HUES6 (cell line): ENCODE results near the gene JAZF1.

Experiments used
- H3K27ac ChIP-seq: 2 replicates; pipeline ENCODE4 v1.7.0; 2013; ENCODE audit warnings: low read depth, mild to moderate bottlenecking, low read length, inconsistent platforms
- H3K27me3 ChIP-seq: 2 replicates; pipeline ENCODE4 v1.6.1; 2013; ENCODE audit warnings: low read length; ENCODE audit not compliant: control insufficient read depth, insufficient read depth
- H3K36me3 ChIP-seq: 2 replicates; pipeline ENCODE4 v1.6.1; 2013; ENCODE audit warnings: low read length; ENCODE audit not compliant: control insufficient read depth, insufficient read depth
- H3K4me1 ChIP-seq: 2 replicates; pipeline ENCODE4 v1.6.1; 2013; ENCODE audit warnings: low read length; ENCODE audit not compliant: control insufficient read depth, insufficient read depth
- H3K4me3 ChIP-seq: 2 replicates; pipeline ENCODE4 v1.5.1; 2013; ENCODE audit warnings: low read depth, low read length
- H3K9ac ChIP-seq: one replicate; pipeline ENCODE4 v1.6.1; 2013; ENCODE audit warnings: mild to moderate bottlenecking, low read length
- H3K9me3 ChIP-seq: 2 replicates; pipeline ENCODE4 v1.6.1; 2013; ENCODE audit warnings: low read depth, low read length; ENCODE audit not compliant: control insufficient read depth, insufficient read depth

JAZF1 gene

GRCh38 chr7:27908534-27909165 is 271.9 kb downstream of the JAZF1 start:
- H3K4me3 ChIP-seq = no peak overlapping the region

GRCh38 chr7:27906385-27907091 is 274.1 kb downstream of the JAZF1 start:
- H3K4me3 ChIP-seq = no peak overlapping the region
- H3K4me1 ChIP-seq = peaks cover 51% of the 10 kb centered on the region
- H3K27ac ChIP-seq = 0 out of 2 replicates have a peak overlapping the region, but pooled peaks have one; percentile 9
- no peaks in the 10 kb centered on the region for H3K27me3 ChIP-seq
- no peaks in the 10 kb centered on the region for H3K9me3 ChIP-seq
- H3K36me3 ChIP-seq = no peaks in the 10 kb centered on the region
- H3K9ac ChIP-seq = no peak overlapping the region

More at GRCh38 chr7:27908534-27909165, 271.9 kb downstream of the JAZF1 start:
- Histone ChIP-seq H3K27ac (no peak overlapping the region), H3K36me3 (no peaks in the 10 kb centered on the region), H3K9me3 (no peaks in the 10 kb centered on the region), H3K9ac (no peak overlapping the region), H3K27me3 (no peaks in the 10 kb centered on the region), H3K4me1 (peaks cover 66% of the 10 kb centered on the region)

- Histone ChIP-seq H3K27ac (0 out of 2 replicates have a peak overlapping the region, but pooled peaks have one; percentile 9), H3K9me3 (no peaks in the 10 kb centered on the region), H3K4me3 (no peak overlapping the region), H3K4me1 (peaks cover 45% of the 10 kb centered on the region), H3K9ac (no peak overlapping the region), H3K36me3 (no peaks in the 10 kb centered on the region), H3K27me3 (no peaks in the 10 kb centered on the region)
Observed at GRCh38 chr7:27905951-27906350, 274.6 kb downstream of the JAZF1 start.

GRCh38 chr7:27901028-27901760 is 279.4 kb downstream of the JAZF1 start:
- H3K36me3 ChIP-seq = no peaks in the 10 kb centered on the region
- H3K4me1 ChIP-seq = peaks cover 23% of the 10 kb centered on the region
- no peaks in the 10 kb centered on the region for H3K27me3 ChIP-seq
- no peak overlapping the region for H3K27ac ChIP-seq
- H3K4me3 ChIP-seq = no peak overlapping the region
- no peaks in the 10 kb centered on the region for H3K9me3 ChIP-seq
- H3K9ac ChIP-seq = no peak overlapping the region

- Histone ChIP-seq H3K27me3 (no peaks in the 10 kb centered on the region), H3K9me3 (no peaks in the 10 kb centered on the region), H3K27ac (no peak overlapping the region), H3K4me3 (no peak overlapping the region), H3K4me1 (peaks cover 16% of the 10 kb centered on the region), H3K36me3 (no peaks in the 10 kb centered on the region), H3K9ac (no peak overlapping the region)
Observed at GRCh38 chr7:27900006-27900405, 280.6 kb downstream of the JAZF1 start.

GRCh38 chr7:27899601-27900000 is 281.0 kb downstream of the JAZF1 start:
- Histone ChIP-seq H3K9ac (no peak overlapping the region), H3K9me3 (no peaks in the 10 kb centered on the region), H3K4me3 (no peak overlapping the region), H3K27me3 (no peaks in the 10 kb centered on the region), H3K27ac (no peak overlapping the region), H3K4me1 (peaks cover 16% of the 10 kb centered on the region), H3K36me3 (no peaks in the 10 kb centered on the region)

GRCh38 chr7:27897441-27897847 is 283.2 kb downstream of the JAZF1 start:
- H3K27ac ChIP-seq = no peak overlapping the region
- no peaks in the 10 kb centered on the region for H3K36me3 ChIP-seq
- H3K9ac ChIP-seq = no peak overlapping the region
- peaks cover 16% of the 10 kb centered on the region for H3K4me1 ChIP-seq
- H3K27me3 ChIP-seq = no peaks in the 10 kb centered on the region
- no peak overlapping the region for H3K4me3 ChIP-seq
- H3K9me3 ChIP-seq = no peaks in the 10 kb centered on the region

GRCh38 chr7:27897001-27897400 is 283.6 kb downstream of the JAZF1 start:
- H3K4me3 ChIP-seq = no peak overlapping the region
- H3K27ac ChIP-seq = no peak overlapping the region
- H3K4me1 ChIP-seq = peaks cover 16% of the 10 kb centered on the region
- no peaks in the 10 kb centered on the region for H3K36me3 ChIP-seq
- no peaks in the 10 kb centered on the region for H3K9me3 ChIP-seq
- H3K9ac ChIP-seq = no peak overlapping the region
- H3K27me3 ChIP-seq = no peaks in the 10 kb centered on the region

- no peaks in the 10 kb centered on the region for H3K9me3 ChIP-seq
- no peak overlapping the region for H3K9ac ChIP-seq
- no peaks in the 10 kb centered on the region for H3K27me3 ChIP-seq
- H3K4me3 ChIP-seq = no peak overlapping the region
- H3K4me1 ChIP-seq = peaks cover 16% of the 10 kb centered on the region
- H3K36me3 ChIP-seq = no peaks in the 10 kb centered on the region
- H3K27ac ChIP-seq = no peak overlapping the region
Observed at GRCh38 chr7:27895551-27895950, 285.0 kb downstream of the JAZF1 start.

- Histone ChIP-seq H3K9me3 (no peaks in the 10 kb centered on the region), H3K4me1 (no peaks in the 10 kb centered on the region), H3K4me3 (no peak overlapping the region), H3K27ac (no peak overlapping the region), H3K9ac (no peak overlapping the region), H3K27me3 (no peaks in the 10 kb centered on the region), H3K36me3 (no peaks in the 10 kb centered on the region)
Observed at GRCh38 chr7:27890205-27890849, 290.3 kb downstream of the JAZF1 start.
